CD14-positive monocyte (primary cell): Measurements from ENCODE around the gene LMNTD2. TPM values are rescaled to one million over a fixed set of nuclear protein-coding genes. Genes with fewer than 3 reads are reported as not detected.

Experiments
- DNase-seq, 3 donors: peaks; one replicate each; pipeline ENCODE4 v3.0.0-alpha.2; 2011 to 2022
- H2AFZ ChIP-seq: 2 replicates; pipeline ENCODE4 v1.6.0; 2012; ENCODE audit warnings: mild to moderate bottlenecking, low read depth, low read length, inconsistent platforms; ENCODE audit not compliant: insufficient read depth, poor library complexity, severe bottlenecking
- H3K27ac ChIP-seq, 2 donors: 1 replicate in 1 of 2; 2 replicates in 1 of 2; pipeline ENCODE4 v1.5.1; 2012 to 2013; ENCODE audit warnings: low read length in 2 of 2, control low read depth in 1 of 2, inconsistent platforms in 1 of 2, low read depth in 1 of 2, mild to moderate bottlenecking in 1 of 2
- H3K27me3 ChIP-seq, 2 donors: one replicate each; pipeline versions ENCODE4 v1.6.0 to v1.6.1; 2011 to 2013; ENCODE audit warnings: low read length in 2 of 2; ENCODE audit not compliant: control insufficient read depth in 2 of 2, insufficient read depth in 2 of 2
- H3K36me3 ChIP-seq, 2 donors: replicated peaks in 1 of 2; 1 replicate in 1 of 2; 2 replicates in 1 of 2; pipeline versions ENCODE4 v1.5.1 to v1.6.1; 2012 to 2013; ENCODE audit warnings: low read length in 2 of 2, control low read depth in 1 of 2, inconsistent platforms in 1 of 2, mild to moderate bottlenecking in 1 of 2; ENCODE audit not compliant: insufficient read depth in 2 of 2, control insufficient read depth in 1 of 2
- H3K4me1 ChIP-seq, 2 donors: 1 replicate in 1 of 2; 2 replicates in 1 of 2; pipeline versions ENCODE4 v1.5.1 to v1.6.1; 2012 to 2013; ENCODE audit warnings: low read length in 2 of 2, control low read depth in 1 of 2, inconsistent platforms in 1 of 2, mild to moderate bottlenecking in 1 of 2, moderate library complexity in 1 of 2; ENCODE audit not compliant: insufficient read depth in 2 of 2, control insufficient read depth in 1 of 2
- H3K4me2 ChIP-seq: replicated peaks from 2 replicates; pipeline ENCODE3; 2012; ENCODE audit warnings: low read length, moderate library complexity, mild to moderate bottlenecking; ENCODE audit not compliant: poor library complexity, severe bottlenecking; ENCODE audit errors: extremely low read depth
- H3K4me3 ChIP-seq, 3 experiments: fragments of 200-600 bp in 1 of 3; sonication (generic) in 1 of 3; replicated peaks in 1 of 3; 1 replicate in 2 of 3; 2 replicates in 1 of 3; pipeline ENCODE4 v1.5.1; 2011 to 2013; ENCODE audit warnings: low read length in 3 of 3, mild to moderate bottlenecking in 3 of 3, control low read depth in 2 of 3, low read depth in 2 of 3, inconsistent platforms in 1 of 3, moderate library complexity in 1 of 3
- H3K79me2 ChIP-seq: 2 replicates; pipeline ENCODE4 v1.6.0; 2012; ENCODE audit warnings: mild to moderate bottlenecking, control low read depth, inconsistent platforms, low read length, moderate library complexity; ENCODE audit not compliant: insufficient read depth
- H3K9ac ChIP-seq: 2 replicates; pipeline ENCODE4 v1.6.0; 2017; ENCODE audit warnings: low read length, mild to moderate bottlenecking; ENCODE audit not compliant: insufficient read depth, poor library complexity, severe bottlenecking
- H3K9me3 ChIP-seq, 2 donors: replicated peaks in 1 of 2; 1 replicate in 1 of 2; 2 replicates in 1 of 2; pipeline versions ENCODE4 v1.5.1 to v1.6.1; 2012 to 2013; ENCODE audit warnings: low read length in 2 of 2, control low read depth in 1 of 2; ENCODE audit not compliant: control insufficient read depth in 1 of 2, insufficient read depth in 1 of 2
- H4K20me1 ChIP-seq: 2 replicates; pipeline ENCODE4 v1.6.0; 2012; ENCODE audit warnings: mild to moderate bottlenecking, low read length, control low read depth, moderate library complexity; ENCODE audit not compliant: insufficient read depth
- H3K27ac Mint-ChIP-seq, 7 donors: one replicate each; pipeline ENCODE4 v1.8.0; 2020; ENCODE audit warnings: mild to moderate bottlenecking in 7 of 7, mixed read lengths in 7 of 7, moderate library complexity in 6 of 7, inconsistent platforms in 2 of 7
- H3K27me3 Mint-ChIP-seq, 3 donors: one replicate each; pipeline ENCODE4 v1.8.0; 2021 to 2022; ENCODE audit warnings: low read depth in 3 of 3, mild to moderate bottlenecking in 3 of 3, mixed read lengths in 3 of 3, moderate library complexity in 3 of 3, inconsistent platforms in 1 of 3
- H3K36me3 Mint-ChIP-seq, 2 donors: one replicate each; pipeline ENCODE4 v1.8.0; 2020; ENCODE audit warnings: mixed read lengths in 2 of 2, inconsistent platforms in 1 of 2, mild to moderate bottlenecking in 1 of 2
- H3K4me1 Mint-ChIP-seq: one replicate; pipeline ENCODE4 v1.8.0; 2020; ENCODE audit warnings: mild to moderate bottlenecking, mixed read lengths
- H3K4me3 Mint-ChIP-seq, 2 donors: one replicate each; pipeline ENCODE4 v1.8.0; 2020; ENCODE audit warnings: mild to moderate bottlenecking in 2 of 2, mixed read lengths in 2 of 2, moderate library complexity in 1 of 2
- H3K9me3 Mint-ChIP-seq, 7 donors: one replicate each; pipeline ENCODE4 v1.8.0; 2020 to 2022; ENCODE audit warnings: mixed read lengths in 7 of 7, mild to moderate bottlenecking in 6 of 7, moderate library complexity in 6 of 7, inconsistent platforms in 2 of 7
- WGBS: methylation state at CpG from one replicate; pipeline ENCODE4 v1.1.5; 2013; ENCODE audit warnings: missing lambda C conversion rate; ENCODE audit not compliant: insufficient coverage; 5-methylcytosine and 5-hydroxymethylcytosine counted together
- intact Hi-C, 2 donors: fragments of 100-400 bp; cut with micrococcal nuclease; formaldehyde crosslinking; loops; one replicate each; pipeline versions ENCODE4 v1.15.0 to v1.15.1; 2023
- polyA plus RNA-seq, 3 donors: library from polyadenylated mRNA; depleted of rRNA in 1 of 3; unstranded in 2 of 3; stranded (reverse) in 1 of 3; fragments of 300-500 nt in 2 of 3; fragments of >200 nt in 1 of 3; fragmentation: Illumina TruSeq in 2 of 3; gene quantifications; 1 replicate in 2 of 3; 2 replicates in 1 of 3; pipeline ENCODE4 v1.2.3, GENCODE V29; 2012 to 2021
- TF ChIP-seq, protein P1 (sequence below): fragments of 200-600 bp; IDR thresholded peaks from one replicate; pipeline ENCODE4 v1.8.0; 2022; ENCODE audit warnings: antibody characterized with exemption, mild to moderate bottlenecking

Gene LMNTD2
- polyA plus RNA-seq, 3 donors: 0.67 to 10.6 (median 1.2) TPM

DNA sequence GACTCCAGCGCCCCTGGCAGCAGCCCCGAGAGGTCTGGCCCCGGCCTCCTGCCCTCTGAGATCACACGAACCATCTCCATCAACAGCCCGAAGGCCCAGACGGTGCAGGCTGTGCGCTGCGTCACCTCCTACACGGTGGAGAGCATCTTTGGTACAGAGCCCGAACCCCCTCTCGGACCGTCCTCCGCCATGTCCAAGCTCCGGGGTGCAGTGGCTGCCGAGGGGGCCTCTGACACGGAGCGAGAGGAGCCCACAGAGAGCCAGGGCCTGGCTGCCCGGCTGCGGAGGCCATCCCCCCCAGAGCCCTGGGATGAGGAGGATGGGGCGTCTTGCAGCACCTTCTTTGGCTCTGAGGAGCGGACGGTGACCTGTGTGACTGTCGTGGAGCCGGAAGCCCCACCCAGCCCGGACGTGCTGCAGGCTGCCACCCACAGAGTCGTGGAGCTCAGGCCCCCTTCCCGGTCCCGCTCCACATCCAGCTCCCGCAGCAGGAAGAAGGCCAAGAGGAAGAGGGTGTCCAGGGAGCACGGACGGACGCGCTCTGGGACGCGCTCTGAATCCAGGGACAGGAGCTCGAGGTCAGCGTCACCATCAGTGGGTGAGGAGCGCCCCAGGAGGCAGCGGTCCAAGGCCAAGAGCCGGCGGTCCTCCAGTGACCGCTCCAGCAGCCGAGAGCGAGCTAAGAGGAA is 47.6 kb upstream of the LMNTD2 start:
- H3K27ac ChIP-seq: no peak overlapping the region
- H3K4me1 Mint-ChIP-seq: peaks cover 5% of the 10 kb centered on the region
- no peak overlapping the region for H3K4me2 ChIP-seq
- H3K9ac ChIP-seq: no peak overlapping the region
- H3K4me3 Mint-ChIP-seq: no peak overlapping the region
- no peak for DNase-seq
- no peaks in the 10 kb centered on the region for H3K9me3 Mint-ChIP-seq
- no peak overlapping the region for H3K4me3 ChIP-seq
- WGBS: 97% methylated on average over 45 of the region's 45 CpGs
- no peaks in the 10 kb centered on the region for H3K9me3 ChIP-seq
- no peak overlapping the region for H2AFZ ChIP-seq
- no peaks in the 10 kb centered on the region for H3K27me3 ChIP-seq
- H3K36me3 ChIP-seq: peaks cover 94 to 99% of the 10 kb centered on the region in 2 donors
- no peaks in the 10 kb centered on the region for H3K27me3 Mint-ChIP-seq
- H3K27ac Mint-ChIP-seq: peak overlapping the region in 2 of 7 donors; percentile 56 to 63
- peaks cover 44% of the 10 kb centered on the region for H4K20me1 ChIP-seq
- peaks cover 69 to 91% of the 10 kb centered on the region in 2 donors for H3K36me3 Mint-ChIP-seq
- H3K79me2 ChIP-seq: peaks cover 4% of the 10 kb centered on the region
- TF ChIP-seq, protein P1, sequence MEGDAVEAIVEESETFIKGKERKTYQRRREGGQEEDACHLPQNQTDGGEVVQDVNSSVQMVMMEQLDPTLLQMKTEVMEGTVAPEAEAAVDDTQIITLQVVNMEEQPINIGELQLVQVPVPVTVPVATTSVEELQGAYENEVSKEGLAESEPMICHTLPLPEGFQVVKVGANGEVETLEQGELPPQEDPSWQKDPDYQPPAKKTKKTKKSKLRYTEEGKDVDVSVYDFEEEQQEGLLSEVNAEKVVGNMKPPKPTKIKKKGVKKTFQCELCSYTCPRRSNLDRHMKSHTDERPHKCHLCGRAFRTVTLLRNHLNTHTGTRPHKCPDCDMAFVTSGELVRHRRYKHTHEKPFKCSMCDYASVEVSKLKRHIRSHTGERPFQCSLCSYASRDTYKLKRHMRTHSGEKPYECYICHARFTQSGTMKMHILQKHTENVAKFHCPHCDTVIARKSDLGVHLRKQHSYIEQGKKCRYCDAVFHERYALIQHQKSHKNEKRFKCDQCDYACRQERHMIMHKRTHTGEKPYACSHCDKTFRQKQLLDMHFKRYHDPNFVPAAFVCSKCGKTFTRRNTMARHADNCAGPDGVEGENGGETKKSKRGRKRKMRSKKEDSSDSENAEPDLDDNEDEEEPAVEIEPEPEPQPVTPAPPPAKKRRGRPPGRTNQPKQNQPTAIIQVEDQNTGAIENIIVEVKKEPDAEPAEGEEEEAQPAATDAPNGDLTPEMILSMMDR: no peak
- intact Hi-C loops: no loop called here
- H3K4me1 ChIP-seq: peaks cover 4% of the 10 kb centered on the region in 2 donors

DNA sequence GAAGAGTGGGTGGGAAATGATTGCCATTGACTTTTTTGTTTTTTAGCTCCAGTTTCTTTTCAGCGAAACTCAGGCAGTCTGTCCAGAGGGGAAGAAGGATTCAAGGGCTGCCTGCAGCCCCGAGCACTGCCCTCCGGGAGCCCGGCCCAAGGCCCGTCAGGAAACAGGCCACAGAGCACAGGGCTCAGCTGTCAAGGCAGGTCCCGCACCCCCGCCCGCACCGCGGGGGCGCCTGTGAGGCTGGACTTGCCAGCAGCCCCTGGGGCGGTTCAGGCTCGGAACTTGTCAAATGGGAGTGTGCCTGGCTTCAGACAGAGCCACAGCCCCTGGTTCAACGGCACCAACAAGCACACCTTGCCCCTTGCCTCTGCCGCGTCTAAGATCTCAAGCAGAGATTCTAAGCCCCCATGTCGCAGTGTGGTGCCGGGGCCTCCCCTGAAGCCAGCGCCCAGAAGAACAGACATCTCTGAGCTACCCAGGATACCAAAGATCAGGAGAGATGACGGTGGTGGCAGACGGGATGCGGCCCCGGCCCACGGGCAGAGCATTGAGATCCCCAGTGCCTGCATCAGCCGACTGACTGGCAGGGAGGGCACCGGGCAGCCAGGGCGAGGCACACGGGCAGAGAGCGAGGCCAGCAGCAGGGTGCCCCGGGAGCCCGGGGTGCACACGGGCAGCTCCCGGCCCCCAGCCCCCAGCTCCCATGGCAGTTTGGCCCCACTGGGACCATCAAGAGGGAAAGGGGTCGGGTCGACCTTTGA is 46.7 kb upstream of the LMNTD2 start:
- H3K4me3 Mint-ChIP-seq: no peak overlapping the region

More for the DNA sequence above, 46.7 kb upstream of the LMNTD2 start:
- peaks cover 39% of the 10 kb centered on the region for H4K20me1 ChIP-seq
- H3K27ac Mint-ChIP-seq: peak overlapping the region in 2 of 7 donors; percentile 15 to 16
- H3K9ac ChIP-seq: no peak overlapping the region
- H2AFZ ChIP-seq: no peak overlapping the region
- intact Hi-C loops: no loop called here
- H3K4me1 Mint-ChIP-seq: peaks cover under 1% of the 10 kb centered on the region
- H3K36me3 Mint-ChIP-seq: peaks cover 68 to 91% of the 10 kb centered on the region in 2 donors
- WGBS: 95% methylated on average over 35 of the region's 35 CpGs
- H3K9me3 Mint-ChIP-seq: no peaks in the 10 kb centered on the region
- no peaks in the 10 kb centered on the region for H3K27me3 ChIP-seq
- no peak overlapping the region for H3K4me2 ChIP-seq
- H3K4me3 ChIP-seq: no peak overlapping the region
- peaks cover 0 to 2% (median 0%) of the 10 kb centered on the region in 3 donors for H3K27me3 Mint-ChIP-seq
- H3K27ac ChIP-seq: no peak overlapping the region
- H3K4me1 ChIP-seq: no peaks in the 10 kb centered on the region
- TF ChIP-seq, protein P1: no peak
- no peaks in the 10 kb centered on the region for H3K79me2 ChIP-seq
- no peaks in the 10 kb centered on the region for H3K9me3 ChIP-seq
- peaks cover 91 to 99% of the 10 kb centered on the region in 2 donors for H3K36me3 ChIP-seq
- DNase-seq: no peak
